Gastroesophageal sphincter (tissue), 4 donors: ENCODE results near the gene STMN1. TPM values are rescaled to one million over a fixed set of nuclear protein-coding genes. Genes with fewer than 3 reads are reported as not detected.
A peak's percentile ranks its signal among the peaks of the same experiment; 100 is the strongest.

ENCODE experiments used
- ATAC-seq: fragments of 150-250 bp; one replicate; pipeline ENCODE4 v1.9.1; 2016; ENCODE audit warnings: mild to moderate bottlenecking, moderate library complexity
- H3K27ac ChIP-seq, 4 donors: fragments of 200-600 bp; sonication (generic) in 3 of 4; 1 replicate in 3 of 4; 2 replicates in 1 of 4; pipeline ENCODE4 v1.5.1; 2016 to 2019
- H3K27me3 ChIP-seq: fragments of 200-600 bp; sonication (generic); one replicate; pipeline ENCODE4 v1.5.1; 2019
- H3K36me3 ChIP-seq, 2 donors: fragments of 200-600 bp; sonication (generic); one replicate each; pipeline ENCODE4 v1.5.1; 2019; ENCODE audit warnings: control low read depth in 1 of 2
- H3K4me1 ChIP-seq, 3 donors: fragments of 200-600 bp; sonication (generic); 1 replicate in 2 of 3; 2 replicates in 1 of 3; pipeline ENCODE4 v1.5.1; 2016 to 2019; ENCODE audit warnings: control low read depth in 2 of 3
- H3K4me3 ChIP-seq, 2 donors: fragments of 200-600 bp; sonication (generic); one replicate each; pipeline ENCODE4 v1.5.1; 2019; ENCODE audit warnings: mild to moderate bottlenecking in 1 of 2, moderate library complexity in 1 of 2
- H3K9me3 ChIP-seq, 3 donors: fragments of 200-600 bp; sonication (generic); one replicate each; pipeline ENCODE4 v1.5.1; 2017 to 2019; ENCODE audit warnings: control low read depth in 2 of 3
- EP300 ChIP-seq: sonication (generic); formaldehyde crosslinking; IDR thresholded peaks from one replicate; pipeline ENCODE4 v1.6.1; 2017; ENCODE audit warnings: antibody characterized with exemption, mild to moderate bottlenecking
- POLR2A ChIP-seq, 2 donors: fragments of 450-650 bp; IDR thresholded peaks; one replicate each; pipeline ENCODE4 v1.6.1; 2017; ENCODE audit warnings: antibody characterized with exemption in 2 of 2, mild to moderate bottlenecking in 2 of 2, moderate library complexity in 1 of 2
- POLR2AphosphoS5 ChIP-seq: sonication (generic); formaldehyde crosslinking; IDR thresholded peaks from one replicate; pipeline ENCODE4 v1.6.1; 2017; ENCODE audit warnings: antibody characterized with exemption
- WGBS, 2 donors: methylation state at CpG; one replicate each; pipeline ENCODE4 v1.1.5; 2018; ENCODE audit warnings: low coverage in 1 of 2; 5-methylcytosine and 5-hydroxymethylcytosine counted together
- small RNA-seq, 4 donors: library from RNA; depleted of rRNA; stranded (forward); fragments of <200 nt; gene quantifications; one replicate each; pipeline ENCODE3, GENCODE V24; 2016
- total RNA-seq, 4 donors: library from RNA; depleted of rRNA; stranded (reverse); fragments of >200 nt; gene quantifications; one replicate each; pipeline ENCODE4 v1.1.0, GENCODE V29; 2016
- TF ChIP-seq, protein P1 (sequence below), 4 experiments: fragments of 200-600 bp in 2 of 4; fragments of 450-650 bp in 2 of 4; sonication (generic) in 1 of 4; IDR thresholded peaks; one replicate each; pipeline ENCODE4 v1.5.1; 2017 to 2019; ENCODE audit warnings: antibody characterized with exemption in 4 of 4, mild to moderate bottlenecking in 2 of 4, moderate library complexity in 2 of 4

The STMN1 gene
- total RNA-seq, 4 donors from 2014 or later, result 12.2 to 30.0 (median 14.6) TPM

DNA sequence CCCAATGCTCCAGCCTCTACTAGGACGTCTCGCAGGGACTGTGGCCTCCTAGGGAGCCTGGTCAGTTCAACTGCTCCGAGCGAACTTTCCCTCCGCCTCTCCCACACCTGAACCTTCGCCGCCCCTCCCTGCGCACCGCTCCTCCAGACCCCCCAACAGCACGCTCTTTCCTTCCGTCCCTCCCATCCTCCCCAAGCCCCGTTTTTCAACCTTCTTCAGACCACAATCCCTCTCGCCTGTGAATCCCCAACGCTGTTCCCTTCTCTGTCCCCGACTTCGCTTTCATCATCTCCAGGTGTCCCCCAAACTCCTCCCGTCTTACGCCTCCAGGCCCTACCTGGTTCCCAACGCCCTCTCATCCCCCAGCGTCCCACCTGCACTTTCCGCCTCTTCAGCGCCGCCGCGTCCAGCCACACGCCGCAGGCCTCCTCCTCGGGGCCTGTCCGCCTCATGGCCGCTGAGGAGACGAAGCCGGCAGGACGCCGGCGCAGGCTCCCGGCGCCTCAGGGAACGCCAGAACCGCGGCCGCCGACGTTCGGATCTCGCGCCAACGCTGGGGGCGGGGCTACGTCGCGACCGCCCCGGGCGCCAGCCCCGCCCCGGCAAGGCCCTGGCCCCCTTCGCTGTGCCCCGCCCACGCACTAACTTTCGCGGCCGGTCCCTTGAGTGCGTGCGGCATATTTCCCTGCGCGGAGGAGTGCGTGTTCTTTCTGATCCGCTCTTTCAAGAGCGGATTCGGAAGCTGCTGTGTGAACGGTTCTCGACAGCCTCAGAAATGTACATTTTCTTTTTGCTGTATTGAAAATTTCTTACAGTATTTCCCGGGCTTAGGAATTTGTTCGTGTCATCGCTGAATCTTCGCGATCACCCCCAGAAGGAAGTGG lies 47.1 kb downstream of the STMN1 start, which contains the start of gene AUNIP:
Gene AUNIP (minus strand): TSS at position 552 of the 884 bp plus-strand sequence. CDS start 100 bp downstream, at position 452.
- Histone ChIP-seq H3K9me3 (no peaks in the 10 kb centered on the region), H3K36me3 (peaks cover 0 to 18% of the 10 kb centered on the region in 2 donors), H3K27me3 (no peaks in the 10 kb centered on the region), H3K4me3 (peak within 1 kb of the TSS; percentile 47 to 58), H3K27ac (peak within 1 kb of the TSS; percentile 41 to 78 (median 76)), H3K4me1 (peaks cover 0 to 20% (median 6%) of the 10 kb centered on the region in 3 donors)
- peak; percentile 95 for ATAC-seq
- 1 to 2% methylated on average over 15 to 37 of the region's 77 CpGs for WGBS, 2 donors
- TF ChIP-seq EP300 (no peak), POLR2AphosphoS5 (peak; percentile 89), POLR2A (IDR thresholded peaks at IDR 0.05) (peak; percentile 64 to 77)
- TF ChIP-seq, protein P1, sequence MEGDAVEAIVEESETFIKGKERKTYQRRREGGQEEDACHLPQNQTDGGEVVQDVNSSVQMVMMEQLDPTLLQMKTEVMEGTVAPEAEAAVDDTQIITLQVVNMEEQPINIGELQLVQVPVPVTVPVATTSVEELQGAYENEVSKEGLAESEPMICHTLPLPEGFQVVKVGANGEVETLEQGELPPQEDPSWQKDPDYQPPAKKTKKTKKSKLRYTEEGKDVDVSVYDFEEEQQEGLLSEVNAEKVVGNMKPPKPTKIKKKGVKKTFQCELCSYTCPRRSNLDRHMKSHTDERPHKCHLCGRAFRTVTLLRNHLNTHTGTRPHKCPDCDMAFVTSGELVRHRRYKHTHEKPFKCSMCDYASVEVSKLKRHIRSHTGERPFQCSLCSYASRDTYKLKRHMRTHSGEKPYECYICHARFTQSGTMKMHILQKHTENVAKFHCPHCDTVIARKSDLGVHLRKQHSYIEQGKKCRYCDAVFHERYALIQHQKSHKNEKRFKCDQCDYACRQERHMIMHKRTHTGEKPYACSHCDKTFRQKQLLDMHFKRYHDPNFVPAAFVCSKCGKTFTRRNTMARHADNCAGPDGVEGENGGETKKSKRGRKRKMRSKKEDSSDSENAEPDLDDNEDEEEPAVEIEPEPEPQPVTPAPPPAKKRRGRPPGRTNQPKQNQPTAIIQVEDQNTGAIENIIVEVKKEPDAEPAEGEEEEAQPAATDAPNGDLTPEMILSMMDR (IDR thresholded peaks at IDR 0.05), result peak in 1 of 4 experiments; percentile 10

DNA sequence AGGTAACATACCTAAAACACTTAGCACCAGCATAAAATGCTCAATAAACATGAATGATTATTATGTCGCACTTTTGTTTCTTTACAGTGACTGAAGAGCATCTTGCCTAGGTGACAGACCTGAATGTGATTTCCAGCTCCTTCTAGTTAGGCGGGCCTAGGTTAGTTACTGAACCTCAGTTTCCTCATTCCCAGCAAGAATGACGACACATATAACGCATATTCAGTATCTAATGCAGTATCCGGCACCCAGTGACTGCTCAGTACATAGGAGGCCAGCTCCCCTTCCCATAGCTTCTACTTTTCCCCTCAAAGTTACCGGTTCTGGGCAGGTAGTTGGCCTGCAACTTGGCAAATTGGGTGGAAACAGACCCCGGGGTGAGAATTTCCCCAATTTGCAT lies 47.7 kb downstream of the STMN1 start:
- Histone ChIP-seq H3K27ac (peak overlapping the region in 1 of 4 donors; percentile 77), H3K9me3 (no peaks in the 10 kb centered on the region), H3K27me3 (peaks cover 4% of the 10 kb centered on the region), H3K4me3 (peak overlapping the region in 1 of 2 donors; percentile 58), H3K36me3 (peaks cover 0 to 14% of the 10 kb centered on the region in 2 donors), H3K4me1 (peaks cover 0 to 20% (median 6%) of the 10 kb centered on the region in 3 donors)
- 44 to 57% methylated on average over 6 to 7 of the region's 7 CpGs for WGBS, 2 donors
- TF ChIP-seq, protein P1 (IDR thresholded peaks at IDR 0.05), result no peak
- TF ChIP-seq POLR2AphosphoS5 (no peak), POLR2A (IDR thresholded peaks at IDR 0.05) (no peak), EP300 (no peak)
- no peak for ATAC-seq

DNA sequence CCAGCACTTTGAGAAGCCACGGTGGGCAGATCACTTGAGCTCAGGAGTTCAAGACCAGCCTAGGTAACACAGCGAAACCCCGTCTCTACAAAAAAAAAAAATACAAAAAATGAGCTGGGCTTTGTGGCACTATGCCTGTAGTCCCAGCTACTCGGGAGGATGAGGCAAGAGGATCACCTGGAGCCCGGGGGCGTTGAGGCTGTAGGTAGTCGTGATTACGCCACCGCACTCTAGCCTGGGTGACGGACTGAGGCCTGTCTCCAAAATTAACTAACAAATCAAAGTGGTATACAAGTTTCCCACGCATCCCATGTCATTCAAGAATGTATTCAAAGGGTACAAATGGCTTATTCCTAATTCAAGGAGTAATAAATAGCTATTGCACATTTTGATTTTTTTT lies 49.4 kb downstream of the STMN1 start:
- no peak for ATAC-seq
- H3K4me1 ChIP-seq, result peaks cover 0 to 20% (median 6%) of the 10 kb centered on the region in 3 donors
- H3K4me3 ChIP-seq, result no peak overlapping the region
- H3K36me3 ChIP-seq, result no peaks in the 10 kb centered on the region
- H3K27me3 ChIP-seq, result peaks cover 8% of the 10 kb centered on the region
- H3K9me3 ChIP-seq, result no peaks in the 10 kb centered on the region
- 82 to 93% methylated on average over 8 to 11 of the region's 11 CpGs for WGBS, 2 donors
- H3K27ac ChIP-seq, result no peak overlapping the region
- TF ChIP-seq POLR2A (IDR thresholded peaks at IDR 0.05), result no peak
- no peak for TF ChIP-seq POLR2AphosphoS5
- TF ChIP-seq, protein P1 (IDR thresholded peaks at IDR 0.05), result no peak
- no peak for TF ChIP-seq EP300

DNA sequence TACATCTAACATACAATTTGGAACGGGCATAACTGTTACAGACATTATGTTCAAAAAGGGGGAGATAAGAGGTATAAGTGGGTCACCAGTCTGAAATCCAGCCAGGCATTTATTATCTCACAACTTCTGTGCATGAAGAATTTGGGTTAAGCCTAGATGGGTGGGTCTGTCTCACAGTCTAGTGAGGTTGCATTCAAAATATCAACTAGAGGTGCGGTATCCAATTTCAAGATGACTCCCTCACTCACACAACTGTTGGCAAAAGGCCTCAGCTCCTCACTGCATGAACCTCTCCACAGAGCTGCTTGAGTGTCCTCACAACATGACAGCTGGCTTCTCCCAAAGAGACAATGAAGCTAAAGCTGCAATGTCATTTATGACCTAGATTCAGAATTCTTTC lies 51.7 kb downstream of the STMN1 start:
- 84 to 100% methylated on average over 2 of the region's 2 CpGs for WGBS, 2 donors
- TF ChIP-seq EP300, result no peak
- TF ChIP-seq, protein P1 (IDR thresholded peaks at IDR 0.05), result no peak
- TF ChIP-seq POLR2AphosphoS5, result no peak
- TF ChIP-seq POLR2A (IDR thresholded peaks at IDR 0.05), result no peak
- H3K27ac ChIP-seq, result no peak overlapping the region
- no peak for ATAC-seq
- no peak overlapping the region for H3K4me3 ChIP-seq
- H3K4me1 ChIP-seq, result peaks cover 0 to 10% (median 6%) of the 10 kb centered on the region in 3 donors
- H3K9me3 ChIP-seq, result no peaks in the 10 kb centered on the region
- H3K27me3 ChIP-seq, result peaks cover 8% of the 10 kb centered on the region
- no peaks in the 10 kb centered on the region for H3K36me3 ChIP-seq

Small RNA genes lying within 50 kb of the gene (small RNA-seq; reads per million reads assigned to genes)
- 0 reads per million in 4 donors for gene AL033528.1
- gene RF00019, result 0 reads per million in 4 donors
- gene SNRPFP2, result 0 reads per million in 4 donors

Other genes with a start within 250 kb of the STMN1 start
- gene SELENON, start 106.2 kb downstream of the STMN1 start, total RNA-seq, result 10 to 100 TPM; 33.5 to 82.8 (median 39.4) TPM
- 100 to 1,000 TPM in 2 of 4 donors, 10 to 100 TPM in 2; 83.2 to 128 (median 101) TPM for gene MTFR1L, start 86.5 kb downstream of the STMN1 start, total RNA-seq
- gene AUNIP, start 47.0 kb downstream of the STMN1 start, total RNA-seq, result 1 to 10 TPM in 1 of 4 donors, under 1 TPM in 1, not detected in 2; 0.52 to 1.1 TPM
- 10 to 100 TPM in 1 of 4 donors, 1 to 10 TPM in 3; 6.5 to 13.7 (median 7.8) TPM for gene PAQR7, start 30.7 kb downstream of the STMN1 start, total RNA-seq
- gene PAFAH2, start 91.6 kb upstream of the STMN1 start, total RNA-seq, result 10 to 100 TPM in 1 of 4 donors, 1 to 10 TPM in 3; 6.6 to 12.2 (median 8.5) TPM
- gene EXTL1, start 115.4 kb upstream of the STMN1 start, total RNA-seq, result under 1 TPM in 3 of 4 donors, not detected in 1; 0.08 to 0.81 (median 0.31) TPM
- gene SLC30A2, start 139.7 kb upstream of the STMN1 start, total RNA-seq, result not detected
- gene TRIM63, start 161.2 kb upstream of the STMN1 start, total RNA-seq, result 1 to 10 TPM in 2 of 4 donors, under 1 TPM in 2; 0.15 to 2.3 (median 0.82) TPM
- gene PDIK1L, start 205.4 kb upstream of the STMN1 start, total RNA-seq, result 1 to 10 TPM; 6.2 to 9.3 (median 6.8) TPM